ENCODE measurements around the gene GMPPA. TPM values are rescaled to one million over a fixed set of nuclear protein-coding genes. Genes with fewer than 3 reads are reported as not detected.

Gene GMPPA
- total and polyA plus RNA-seq, 2 experiments from 2014 or later, result 67.8 to 76.5 TPM

GRCh38 chr2:219525533-219526232, 27.0 kb downstream of the GMPPA start:
- Histone ChIP-seq H3K79me2 (no peaks in the 10 kb centered on the region), H3K27me3 (peaks cover 66% of the 10 kb centered on the region), H3K9me2 (replicated peaks; ENCODE audit: insufficient read depth) (no peaks in the 10 kb centered on the region), H3K4me3 (no peak overlapping the region), H3K4me2 (no peak overlapping the region), H4K20me1 (ENCODE audit: insufficient read depth, poor library complexity, severe bottlenecking) (no peaks in the 10 kb centered on the region), H3K27ac (no peak overlapping the region), H3K4me1 (ENCODE audit: insufficient read depth) (peaks cover 26% of the 10 kb centered on the region), H2AFZ (no peak overlapping the region), H3K9me3 (ENCODE audit: low read depth) (no peaks in the 10 kb centered on the region), H3K36me3 (replicated peaks; ENCODE audit: insufficient read depth, low read depth) (no peaks in the 10 kb centered on the region)
- 28% methylated on average over 9 of the region's 9 CpGs for WGBS (ENCODE audit: low lambda C conversion rate, missing lambda C conversion rate)
- peak; percentile 64 for DNase-seq (ENCODE audit: low spot score)
- TF ChIP-seq CTCF (IDR thresholded peaks at IDR 0.05; ENCODE audit: poor library complexity), result no peak
- no peak for TF ChIP-seq EZH2phosphoT487 (IDR thresholded peaks at IDR 0.05; ENCODE audit: low read depth, severe bottlenecking, unreplicated experiment)
- no peak for TF ChIP-seq EZH2 (IDR thresholded peaks at IDR 0.05; ENCODE audit: borderline replicate concordance)

GRCh38 chr2:219526320-219527075, 27.8 kb downstream of the GMPPA start:
- Histone ChIP-seq H3K4me2 (no peak overlapping the region), H3K9me3 (ENCODE audit: low read depth) (no peaks in the 10 kb centered on the region), H3K27me3 (peaks cover 66% of the 10 kb centered on the region), H3K4me3 (no peak overlapping the region), H2AFZ (no peak overlapping the region), H3K9me2 (replicated peaks; ENCODE audit: insufficient read depth) (no peaks in the 10 kb centered on the region), H3K36me3 (replicated peaks; ENCODE audit: insufficient read depth, low read depth) (no peaks in the 10 kb centered on the region), H3K27ac (no peak overlapping the region), H4K20me1 (ENCODE audit: insufficient read depth, poor library complexity, severe bottlenecking) (no peaks in the 10 kb centered on the region), H3K79me2 (no peaks in the 10 kb centered on the region), H3K4me1 (ENCODE audit: insufficient read depth) (peaks cover 20% of the 10 kb centered on the region)
- 62% methylated on average over 9 of the region's 11 CpGs for WGBS (ENCODE audit: low lambda C conversion rate, missing lambda C conversion rate)
- TF ChIP-seq CTCF (IDR thresholded peaks at IDR 0.05; ENCODE audit: poor library complexity) (no peak), EZH2 (IDR thresholded peaks at IDR 0.05; ENCODE audit: borderline replicate concordance) (no peak), EZH2phosphoT487 (IDR thresholded peaks at IDR 0.05; ENCODE audit: low read depth, severe bottlenecking, unreplicated experiment) (no peak)
- DNase-seq (ENCODE audit: low spot score), result no peak

GRCh38 chr2:219527076-219527394, 28.3 kb downstream of the GMPPA start:
- Histone ChIP-seq H3K4me3 (no peak overlapping the region), H3K79me2 (no peaks in the 10 kb centered on the region), H3K4me2 (no peak overlapping the region), H4K20me1 (ENCODE audit: insufficient read depth, poor library complexity, severe bottlenecking) (no peaks in the 10 kb centered on the region), H2AFZ (no peak overlapping the region), H3K27ac (no peak overlapping the region), H3K36me3 (replicated peaks; ENCODE audit: insufficient read depth, low read depth) (no peaks in the 10 kb centered on the region), H3K27me3 (peaks cover 61% of the 10 kb centered on the region), H3K9me2 (replicated peaks; ENCODE audit: insufficient read depth) (no peaks in the 10 kb centered on the region), H3K4me1 (ENCODE audit: insufficient read depth) (peaks cover 15% of the 10 kb centered on the region), H3K9me3 (ENCODE audit: low read depth) (no peaks in the 10 kb centered on the region)
- 50% methylated on average over 6 of the region's 6 CpGs for WGBS (ENCODE audit: low lambda C conversion rate, missing lambda C conversion rate)
- no peak for DNase-seq (ENCODE audit: low spot score)
- no peak for TF ChIP-seq EZH2 (IDR thresholded peaks at IDR 0.05; ENCODE audit: borderline replicate concordance)
- no peak for TF ChIP-seq CTCF (IDR thresholded peaks at IDR 0.05; ENCODE audit: poor library complexity)
- TF ChIP-seq EZH2phosphoT487 (IDR thresholded peaks at IDR 0.05; ENCODE audit: low read depth, severe bottlenecking, unreplicated experiment), result no peak
